Testis (tissue), 2 donors: ENCODE measurements around the gene GPHN.

Experiments
- POLR2A ChIP-seq: fragments of 450-650 bp; IDR thresholded peaks from one replicate; pipeline ENCODE4 v1.6.1; 2017; ENCODE audit warnings: antibody characterized with exemption, mild to moderate bottlenecking, moderate library complexity
- TF ChIP-seq, protein P1 (sequence below), 3 experiments: fragments of 450-650 bp in 2 of 3; fragments of 200-600 bp in 1 of 3; sonication (generic) in 1 of 3; IDR thresholded peaks; one replicate each; pipeline ENCODE4 v1.5.1; 2016 to 2019; ENCODE audit warnings: antibody characterized with exemption in 3 of 3, mild to moderate bottlenecking in 2 of 3, moderate library complexity in 1 of 3

DNA sequence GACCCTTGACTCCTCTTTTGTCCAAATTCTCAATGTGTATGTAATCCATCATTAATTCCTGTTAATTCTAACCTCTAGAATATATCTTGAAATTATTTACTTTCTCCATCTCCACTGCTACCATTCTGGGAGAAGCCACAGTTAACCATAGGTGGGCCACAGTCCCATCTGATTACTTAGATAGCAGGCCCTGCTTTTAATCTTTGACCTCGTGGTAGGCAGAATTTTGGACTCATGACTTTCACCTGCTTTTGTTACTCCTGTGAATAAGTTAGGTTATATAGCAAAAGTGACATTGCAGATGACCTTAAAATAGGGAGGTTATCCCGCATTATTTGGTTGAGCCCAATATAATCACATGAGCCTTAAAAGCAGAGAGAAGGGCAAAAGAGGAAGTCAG is 264.2 kb downstream of the GPHN start:
- no peak for TF ChIP-seq POLR2A
- TF ChIP-seq, protein P1, sequence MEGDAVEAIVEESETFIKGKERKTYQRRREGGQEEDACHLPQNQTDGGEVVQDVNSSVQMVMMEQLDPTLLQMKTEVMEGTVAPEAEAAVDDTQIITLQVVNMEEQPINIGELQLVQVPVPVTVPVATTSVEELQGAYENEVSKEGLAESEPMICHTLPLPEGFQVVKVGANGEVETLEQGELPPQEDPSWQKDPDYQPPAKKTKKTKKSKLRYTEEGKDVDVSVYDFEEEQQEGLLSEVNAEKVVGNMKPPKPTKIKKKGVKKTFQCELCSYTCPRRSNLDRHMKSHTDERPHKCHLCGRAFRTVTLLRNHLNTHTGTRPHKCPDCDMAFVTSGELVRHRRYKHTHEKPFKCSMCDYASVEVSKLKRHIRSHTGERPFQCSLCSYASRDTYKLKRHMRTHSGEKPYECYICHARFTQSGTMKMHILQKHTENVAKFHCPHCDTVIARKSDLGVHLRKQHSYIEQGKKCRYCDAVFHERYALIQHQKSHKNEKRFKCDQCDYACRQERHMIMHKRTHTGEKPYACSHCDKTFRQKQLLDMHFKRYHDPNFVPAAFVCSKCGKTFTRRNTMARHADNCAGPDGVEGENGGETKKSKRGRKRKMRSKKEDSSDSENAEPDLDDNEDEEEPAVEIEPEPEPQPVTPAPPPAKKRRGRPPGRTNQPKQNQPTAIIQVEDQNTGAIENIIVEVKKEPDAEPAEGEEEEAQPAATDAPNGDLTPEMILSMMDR (IDR thresholded peaks at IDR 0.05), result no peak
